ENCODE measurements around the gene HS3ST5. TPM values are rescaled to one million over a fixed set of nuclear protein-coding genes. Genes with fewer than 3 reads are reported as not detected.

Gene HS3ST5
- total RNA-seq, 1 experiment from 2014 or later: 14.4 TPM

DNA sequence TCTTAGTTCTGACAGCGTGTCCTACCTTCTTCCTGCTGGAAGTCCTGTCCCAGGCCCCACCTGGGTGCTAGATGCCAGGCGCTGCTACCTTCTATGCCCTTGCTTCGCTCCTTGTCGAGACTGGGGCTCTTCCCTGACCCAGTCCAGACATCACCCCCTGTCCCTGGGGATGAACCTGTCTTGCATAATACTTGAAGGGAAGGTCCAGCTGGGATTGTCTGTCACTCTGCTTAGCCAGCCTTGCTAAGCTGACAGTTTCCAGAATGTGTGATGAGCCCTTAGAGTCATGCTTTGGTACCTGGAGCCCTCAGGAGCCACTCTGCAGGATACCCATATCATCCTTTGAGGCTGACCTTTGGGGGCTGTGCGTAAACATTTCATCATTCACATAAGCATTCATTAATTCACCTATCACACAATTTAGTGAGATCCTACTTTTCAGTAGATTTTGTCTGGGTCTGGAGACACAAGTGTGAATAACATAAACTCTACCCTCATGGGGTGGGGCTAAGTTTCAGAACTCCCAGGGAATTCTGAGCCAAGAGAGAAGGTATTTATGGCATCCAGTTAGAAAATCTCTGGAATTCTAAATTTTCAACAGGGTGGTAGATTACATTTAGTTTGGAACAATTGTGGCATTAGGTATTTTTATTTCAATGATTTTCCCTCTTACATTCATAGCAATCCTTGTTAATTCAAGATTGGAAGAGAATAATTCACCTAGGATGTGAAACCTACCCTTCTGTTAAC lies 220.7 kb downstream of the HS3ST5 start:
- no CpG with 5 or more reads among the region's 5 CpGs for WGBS (ENCODE audit: extremely low coverage, insufficient read length, low lambda C conversion rate)
- H4K91ac ChIP-seq (ENCODE audit: insufficient read length, low read depth, low read length): no peak overlapping the region
- no peaks in the 10 kb centered on the region for H3K9me3 Mint-ChIP-seq

More for the DNA sequence above, 220.7 kb downstream of the HS3ST5 start:
- Histone ChIP-seq H3K27me3 (ENCODE audit: insufficient read depth, low read length) (no peaks in the 10 kb centered on the region), H3K23ac (ENCODE audit: insufficient read length, low read depth, low read length) (no peak overlapping the region), H2BK120ac (ENCODE audit: low read depth, low read length, poor library complexity, severe bottlenecking) (no peak overlapping the region), H4K8ac (replicated peaks; ENCODE audit: insufficient read length, low read depth, low read length) (no peak overlapping the region), H3K9me3 (ENCODE audit: control insufficient read depth, low read depth, low read length) (no peaks in the 10 kb centered on the region), H3K79me1 (ENCODE audit: insufficient read depth, low read depth, low read length, poor library complexity, severe bottlenecking) (no peaks in the 10 kb centered on the region), H2BK15ac (ENCODE audit: low read depth, low read length) (no peak overlapping the region), H3K14ac (ENCODE audit: insufficient read depth, low read length) (no peak overlapping the region; the same call in 1 of the 2 replicates), H2BK20ac (ENCODE audit: low read depth, low read length, poor library complexity, severe bottlenecking) (no peak overlapping the region), H4K5ac (ENCODE audit: insufficient read length, low read depth, low read length) (no peak overlapping the region), H3T11ph (ENCODE audit: low read length) (no peak overlapping the region), H3K27ac (ENCODE audit: insufficient read length, low read depth, low read length) (no peak overlapping the region), H2AFZ (ENCODE audit: low read length) (no peak overlapping the region), H2BK12ac (ENCODE audit: insufficient read length, low read depth, low read length) (no peak overlapping the region), H3K79me2 (ENCODE audit: insufficient read depth, low read length) (no peaks in the 10 kb centered on the region), H4K20me1 (ENCODE audit: control insufficient read depth, insufficient read depth, insufficient read length) (no peaks in the 10 kb centered on the region), H3K4me2 (ENCODE audit: insufficient read depth, insufficient read length, low read length) (no peak overlapping the region), H3K4ac (ENCODE audit: low read depth, low read length) (no peak overlapping the region), H3K23me2 (ENCODE audit: insufficient read length, low read depth, low read length, poor library complexity, severe bottlenecking) (no peaks in the 10 kb centered on the region), H2BK5ac (ENCODE audit: insufficient read length, low read length) (no peak overlapping the region), H2AK5ac (ENCODE audit: insufficient read length, low read length) (no peak overlapping the region), H3K18ac (ENCODE audit: insufficient read length, low read depth, low read length) (no peak overlapping the region), H3K56ac (ENCODE audit: insufficient read length, low read depth, low read length) (no peak overlapping the region), H3K9ac (ENCODE audit: extremely low read depth, insufficient read length, low read length) (no peak overlapping the region), H3K4me1 (ENCODE audit: insufficient read depth, low read length) (peaks cover 2% of the 10 kb centered on the region; the same call in 1 of the 2 replicates)
- TF ChIP-seq, protein P1, sequence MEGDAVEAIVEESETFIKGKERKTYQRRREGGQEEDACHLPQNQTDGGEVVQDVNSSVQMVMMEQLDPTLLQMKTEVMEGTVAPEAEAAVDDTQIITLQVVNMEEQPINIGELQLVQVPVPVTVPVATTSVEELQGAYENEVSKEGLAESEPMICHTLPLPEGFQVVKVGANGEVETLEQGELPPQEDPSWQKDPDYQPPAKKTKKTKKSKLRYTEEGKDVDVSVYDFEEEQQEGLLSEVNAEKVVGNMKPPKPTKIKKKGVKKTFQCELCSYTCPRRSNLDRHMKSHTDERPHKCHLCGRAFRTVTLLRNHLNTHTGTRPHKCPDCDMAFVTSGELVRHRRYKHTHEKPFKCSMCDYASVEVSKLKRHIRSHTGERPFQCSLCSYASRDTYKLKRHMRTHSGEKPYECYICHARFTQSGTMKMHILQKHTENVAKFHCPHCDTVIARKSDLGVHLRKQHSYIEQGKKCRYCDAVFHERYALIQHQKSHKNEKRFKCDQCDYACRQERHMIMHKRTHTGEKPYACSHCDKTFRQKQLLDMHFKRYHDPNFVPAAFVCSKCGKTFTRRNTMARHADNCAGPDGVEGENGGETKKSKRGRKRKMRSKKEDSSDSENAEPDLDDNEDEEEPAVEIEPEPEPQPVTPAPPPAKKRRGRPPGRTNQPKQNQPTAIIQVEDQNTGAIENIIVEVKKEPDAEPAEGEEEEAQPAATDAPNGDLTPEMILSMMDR (conservative IDR thresholded peaks at IDR 0.05): no peak
- H3K27ac Mint-ChIP-seq: peak overlapping the region; percentile 13 to 80 (median 63); a peak in 4 of 7 replicates
- peaks cover 0 to 12% (median 0%) of the 10 kb centered on the region in 3 experiments; a peak in 1 of 7 replicates for H3K36me3 Mint-ChIP-seq (ENCODE audit: insufficient read depth in 1 of 3, low read depth in 3 of 3)
- no peak overlapping the region for H3K4me3 Mint-ChIP-seq
- no peaks in the 10 kb centered on the region for H3K27me3 Mint-ChIP-seq (ENCODE audit: low read depth)
- no peak for DNase-seq
- peaks cover 35% of the 10 kb centered on the region in 2 experiments for H3K4me1 Mint-ChIP-seq
